Measurements from ENCODE around the gene CRYBG1. TPM values are rescaled to one million over a fixed set of nuclear protein-coding genes. Genes with fewer than 3 reads are reported as not detected.
"Not testable (repeated sequence)": the region's sequence is repeated elsewhere in the genome, so short reads cannot be mapped to it uniquely, and the experiment has no call there.

Gene CRYBG1
- total RNA-seq, 1 donor from 2014 or later, result 18.2 TPM

GRCh38 chr6:106509420-106510089 lies 149.0 kb downstream of the CRYBG1 start:
- no peak for DNase-seq (ENCODE audit: low spot score)

- peak; percentile 60 for DNase-seq (ENCODE audit: low spot score)
These were observed 149.8 kb downstream of the CRYBG1 start for GRCh38 chr6:106510090-106510970.

- no peak for DNase-seq (ENCODE audit: low spot score)
These were observed 151.0 kb downstream of the CRYBG1 start for GRCh38 chr6:106511288-106512047.

GRCh38 chr6:106512048-106512967 lies 151.8 kb downstream of the CRYBG1 start:
- DNase-seq (ENCODE audit: low spot score), result peak; percentile 73

- DNase-seq (ENCODE audit: low spot score), result no peak
These were observed 152.6 kb downstream of the CRYBG1 start for GRCh38 chr6:106512968-106513574.

- DNase-seq (ENCODE audit: low spot score), result no peak
These were observed 153.5 kb downstream of the CRYBG1 start for GRCh38 chr6:106513808-106514582.

GRCh38 chr6:106514583-106514885 lies 154.0 kb downstream of the CRYBG1 start:
- no peak for DNase-seq (ENCODE audit: low spot score)

GRCh38 chr6:106515582-106515981 lies 155.1 kb downstream of the CRYBG1 start:
- DNase-seq (ENCODE audit: low spot score), result not testable (repeated sequence)

- no peak for DNase-seq (ENCODE audit: low spot score)
These were observed 156.1 kb downstream of the CRYBG1 start for GRCh38 chr6:106516616-106517015.

- DNase-seq (ENCODE audit: low spot score), result no peak
These were observed 157.2 kb downstream of the CRYBG1 start for GRCh38 chr6:106517706-106518105.

GRCh38 chr6:106518748-106519147 lies 158.2 kb downstream of the CRYBG1 start:
- DNase-seq (ENCODE audit: low spot score), result no peak

GRCh38 chr6:106519460-106520394 lies 159.2 kb downstream of the CRYBG1 start:
- peak; percentile 47 for DNase-seq (ENCODE audit: low spot score)

GRCh38 chr6:106520711-106521401 lies 160.3 kb downstream of the CRYBG1 start:
- DNase-seq (ENCODE audit: low spot score), result peak; percentile 44

- DNase-seq (ENCODE audit: low spot score), result no peak
These were observed 162.2 kb downstream of the CRYBG1 start for GRCh38 chr6:106522562-106523250.

GRCh38 chr6:106525107-106525881 lies 164.8 kb downstream of the CRYBG1 start:
- DNase-seq (ENCODE audit: low spot score), result no peak

- no peak for DNase-seq (ENCODE audit: low spot score)
These were observed 165.4 kb downstream of the CRYBG1 start for GRCh38 chr6:106525882-106526275.

GRCh38 chr6:106527117-106527516 lies 166.6 kb downstream of the CRYBG1 start:
- no peak for DNase-seq (ENCODE audit: low spot score)

Data from mucosa of gallbladder (tissue), 1 donor.